Activated CD4-positive, alpha-beta memory T cell treated with anti-CD3 and anti-CD28 coated beads for 36 hours (primary cell): ENCODE measurements around the gene RTP2. TPM values are rescaled to one million over a fixed set of nuclear protein-coding genes. Genes with fewer than 3 reads are reported as not detected.

Experiments used
- CTCF ChIA-PET: fragments of 350-600 bp; sonication (Branson Sonifier 250); formaldehyde crosslinking; loops from one replicate; lab custom pipeline; 2021; ENCODE audit warnings: antibody characterized with exemption, inconsistent platforms; lab: Charles Lee
- POLR2A ChIA-PET: fragments of 350-600 bp; sonication (Branson Sonifier 250); formaldehyde crosslinking; loops from one replicate; lab custom pipeline; 2021; ENCODE audit warnings: antibody characterized with exemption; lab: Charles Lee
- DNase-seq: peaks from one replicate; pipeline ENCODE4 v3.0.0-alpha.2; 2020
- H3K27ac Mint-ChIP-seq: one replicate; pipeline ENCODE4 v1.8.0; 2021; ENCODE audit warnings: mixed read lengths
- H3K27me3 Mint-ChIP-seq: one replicate; pipeline ENCODE4 v1.8.0; 2021; ENCODE audit warnings: mixed read lengths
- H3K36me3 Mint-ChIP-seq: one replicate; pipeline ENCODE4 v1.8.0; 2021; ENCODE audit warnings: mixed read lengths
- H3K4me1 Mint-ChIP-seq: one replicate; pipeline ENCODE4 v1.8.0; 2021; ENCODE audit warnings: low read depth, mixed read lengths
- H3K4me3 Mint-ChIP-seq: one replicate; pipeline ENCODE4 v1.8.0; 2021; ENCODE audit warnings: mild to moderate bottlenecking, mixed read lengths
- H3K9me3 Mint-ChIP-seq: one replicate; pipeline ENCODE4 v1.8.0; 2021; ENCODE audit warnings: mixed read lengths
- intact Hi-C: fragments of 100-400 bp; cut with micrococcal nuclease; formaldehyde crosslinking; loops from one replicate; pipeline ENCODE4 v1.15.1; 2023
- total RNA-seq, 2 experiments: library from RNA; stranded (reverse); gene quantifications; one replicate each; pipeline ENCODE4 v1.2.3, GENCODE V29; 2021

RTP2 gene
- total RNA-seq, 2 experiments from 2014 or later: not detected

DNA sequence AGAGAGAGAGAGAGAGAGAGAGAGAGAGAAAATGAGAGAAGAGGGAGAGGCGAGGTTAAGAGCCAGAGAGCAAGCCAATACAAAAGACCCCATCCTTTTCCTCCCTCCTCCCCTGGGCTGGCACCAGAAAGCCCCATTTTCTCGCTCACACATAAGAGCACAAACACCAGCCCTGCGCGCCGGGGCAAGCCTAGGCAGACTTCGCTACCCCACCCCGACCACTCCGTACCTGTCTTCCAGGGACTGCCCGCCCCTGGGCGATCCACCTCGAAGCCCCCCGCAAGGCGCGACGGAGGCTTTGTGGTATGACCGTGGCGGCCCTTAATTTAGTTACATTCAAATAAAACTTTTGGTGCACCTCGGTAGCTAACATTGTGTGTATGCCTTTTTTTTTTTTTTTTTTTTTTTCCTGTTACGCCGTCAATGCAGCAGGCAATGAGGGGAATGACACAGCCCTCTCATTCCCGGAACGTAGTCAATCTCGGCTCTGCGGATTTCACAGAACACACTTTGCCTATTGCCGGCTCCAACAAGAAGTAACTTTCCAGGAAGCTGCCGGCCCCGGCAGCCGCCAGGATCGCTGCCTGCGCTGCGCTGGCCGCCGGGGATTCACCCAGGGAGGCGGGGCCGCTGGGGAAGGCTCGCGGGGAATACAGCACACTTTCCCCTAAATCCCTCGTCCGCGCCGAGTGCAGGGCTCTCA lies 35.2 kb upstream of the RTP2 start:
- ChIA-PET POLR2A (interaction anchor here (1.0 to 3.8 kb wide), 6 partner anchors 238 to 1304 kb away, joined by 3 to 21 read pairs (median 8); no protein-coding TSS in a partner anchor), CTCF (interaction anchor here (0.6 to 4.9 kb wide), 35 partner anchors 10 to 1498 kb away, joined by 3 to 378 read pairs (median 13); partner anchors contain the start of genes LPP and RPL39L)
- Mint-ChIP-seq H3K4me3 (peak overlapping the region; percentile 90), H3K9me3 (no peaks in the 10 kb centered on the region), H3K27ac (peak overlapping the region; percentile 99), H3K36me3 (peaks cover 20% of the 10 kb centered on the region), H3K27me3 (no peaks in the 10 kb centered on the region), H3K4me1 (peaks cover 42% of the 10 kb centered on the region)
- peak; percentile 79 for DNase-seq
- intact Hi-C loops: loop anchor here (1.0 to 5.0 kb wide), 6 partner anchors 562 to 1095 kb away; no protein-coding TSS in a partner anchor

DNA sequence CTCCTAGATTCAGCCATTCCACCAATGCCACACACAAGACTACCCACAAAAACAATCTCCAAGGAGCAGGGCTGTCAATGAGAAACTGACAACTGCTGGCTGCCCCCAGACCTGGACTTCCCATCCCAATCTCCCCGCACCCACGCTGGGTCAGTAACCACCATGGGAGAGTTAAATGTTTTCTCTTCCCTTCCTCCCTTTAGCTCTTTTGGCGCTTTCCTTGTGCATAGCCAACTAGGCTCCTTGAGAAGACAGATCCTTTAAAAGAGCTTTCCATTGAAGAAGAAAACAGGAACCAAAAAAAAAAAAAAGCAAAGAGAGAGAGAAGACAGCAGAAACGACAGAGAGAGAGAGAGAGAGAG lies 34.6 kb upstream of the RTP2 start:
- peaks cover 20% of the 10 kb centered on the region for H3K36me3 Mint-ChIP-seq

DNA sequence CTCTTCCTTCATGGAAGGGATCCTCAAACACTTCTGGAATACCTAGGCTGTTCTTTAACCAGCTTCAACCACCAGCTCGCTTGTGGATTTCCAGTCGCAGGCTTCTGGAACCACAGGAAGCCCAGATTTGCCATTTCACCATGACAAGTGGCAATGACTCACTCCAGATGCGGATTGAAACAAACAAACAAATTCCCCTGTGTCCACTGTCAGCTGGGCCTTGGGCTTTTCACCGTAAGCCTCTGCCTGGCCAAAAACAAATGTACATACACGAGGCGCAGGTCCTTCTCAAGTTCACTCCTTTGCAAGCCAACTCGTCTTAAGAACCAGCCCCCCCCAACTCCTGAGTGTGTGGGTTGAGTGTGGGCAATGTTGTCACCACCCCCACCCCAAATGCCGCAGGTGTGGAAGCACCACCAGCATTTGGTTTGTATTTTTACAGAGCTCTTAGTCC lies 34.1 kb upstream of the RTP2 start:
- no peaks in the 10 kb centered on the region for H3K9me3 Mint-ChIP-seq
- ChIA-PET CTCF (interaction anchor here (0.6 to 4.9 kb wide), 7 partner anchors 11 to 1304 kb away, joined by 3 to 113 read pairs (median 3); no protein-coding TSS in a partner anchor), POLR2A (interaction anchor here (1.0 kb wide), 1 partner anchor 418 kb away, joined by 4 read pairs; the partner anchor contains the start of gene LPP)
- intact Hi-C loops: loop anchor here (5.0 kb wide), 2 partner anchors 946 to 1096 kb away; no protein-coding TSS in a partner anchor
- peak; percentile 43 for DNase-seq
- peak overlapping the region; percentile 90 for H3K4me3 Mint-ChIP-seq
- H3K4me1 Mint-ChIP-seq: peaks cover 35% of the 10 kb centered on the region
- H3K36me3 Mint-ChIP-seq: peaks cover 24% of the 10 kb centered on the region
- no peaks in the 10 kb centered on the region for H3K27me3 Mint-ChIP-seq
- peak overlapping the region; percentile 99 for H3K27ac Mint-ChIP-seq

More for the DNA sequence above, 34.6 kb upstream of the RTP2 start:
- H3K4me3 Mint-ChIP-seq: peak overlapping the region; percentile 90
- H3K27ac Mint-ChIP-seq: peak overlapping the region; percentile 99
- no peaks in the 10 kb centered on the region for H3K27me3 Mint-ChIP-seq
- ChIA-PET POLR2A (interaction anchor here (1.0 to 1.7 kb wide), 2 partner anchors 417 to 1302 kb away, joined by 4 to 7 read pairs; partner anchors contain the start of gene LPP), CTCF (interaction anchor here (0.6 to 4.9 kb wide), 7 partner anchors 10 to 1408 kb away, joined by 3 to 113 read pairs (median 13); no protein-coding TSS in a partner anchor)
- H3K4me1 Mint-ChIP-seq: peaks cover 38% of the 10 kb centered on the region
- H3K9me3 Mint-ChIP-seq: no peaks in the 10 kb centered on the region
- intact Hi-C loops: loop anchor here (5.0 kb wide), 2 partner anchors 945 to 1095 kb away; no protein-coding TSS in a partner anchor
- no peak for DNase-seq

DNA sequence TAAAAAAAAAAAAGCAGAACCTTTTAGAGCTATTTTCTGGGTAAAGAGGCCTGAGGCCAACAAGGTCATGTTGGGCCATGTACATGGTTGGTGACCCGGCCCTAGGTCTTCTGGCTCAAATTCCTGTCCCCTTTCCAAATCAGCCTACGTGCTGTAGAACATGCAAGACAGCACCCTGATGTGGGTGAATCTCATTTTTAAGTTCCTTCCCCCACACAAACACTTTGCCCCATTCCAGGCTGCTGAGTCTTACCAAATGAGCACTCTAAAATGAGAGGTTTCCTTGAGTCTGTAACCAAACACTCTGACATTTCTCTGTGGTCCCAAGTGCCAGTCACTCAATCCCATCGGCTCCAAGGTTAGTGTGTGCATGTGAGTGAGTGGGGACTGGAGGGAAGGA lies 33.5 kb upstream of the RTP2 start:
- Mint-ChIP-seq H3K9me3 (no peaks in the 10 kb centered on the region), H3K27ac (no peak overlapping the region), H3K4me3 (no peak overlapping the region), H3K36me3 (peaks cover 29% of the 10 kb centered on the region), H3K27me3 (no peaks in the 10 kb centered on the region), H3K4me1 (peaks cover 35% of the 10 kb centered on the region)
- DNase-seq: no peak
- intact Hi-C loops: loop anchor here (5.0 kb wide), 2 partner anchors 946 to 1096 kb away; no protein-coding TSS in a partner anchor
- CTCF ChIA-PET: interaction anchor here (0.8 to 0.9 kb wide), 3 partner anchors 11 to 1219 kb away, joined by 3 to 4 read pairs (median 3); no protein-coding TSS in a partner anchor
- POLR2A ChIA-PET: no interaction called here

DNA sequence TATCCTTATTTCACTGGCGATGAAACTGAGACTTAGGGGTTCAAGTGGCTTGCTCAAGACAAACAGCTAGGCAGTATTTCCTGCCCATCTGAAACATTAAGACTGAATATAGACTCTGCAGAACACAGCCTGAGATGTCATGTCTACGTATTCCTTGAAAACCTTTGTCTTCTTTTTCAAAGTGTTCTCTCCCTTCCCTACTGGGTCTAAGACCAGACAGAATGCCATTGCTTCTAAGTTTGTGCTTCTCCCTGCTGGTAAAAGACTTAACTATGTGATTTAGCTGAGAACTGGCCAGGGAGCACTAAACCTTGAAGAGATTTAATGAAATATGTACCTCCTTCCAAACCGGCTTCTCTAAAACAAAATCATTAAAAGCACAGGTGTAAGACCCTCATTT lies 33.0 kb upstream of the RTP2 start:
- H3K27ac Mint-ChIP-seq: no peak overlapping the region

DNA sequence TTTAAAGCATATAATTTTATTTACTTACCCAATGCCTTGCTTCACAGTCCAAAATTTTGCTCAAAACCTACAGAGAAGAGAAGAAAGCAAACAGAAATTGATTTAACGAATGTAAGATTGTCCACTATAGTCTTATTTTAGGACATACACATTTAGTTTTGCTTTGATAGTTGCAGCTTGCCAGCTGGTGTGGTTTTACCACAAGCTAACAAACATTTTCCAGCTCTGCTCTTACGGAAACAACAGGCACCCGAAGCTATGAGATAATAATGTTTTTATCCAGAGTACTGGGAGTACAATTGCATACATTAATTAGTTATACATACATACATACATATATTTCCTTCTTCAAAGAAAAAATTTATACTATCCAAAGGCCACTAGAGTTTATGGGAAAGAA lies 32.5 kb upstream of the RTP2 start:
- H3K4me1 Mint-ChIP-seq: peaks cover 26% of the 10 kb centered on the region
- H3K36me3 Mint-ChIP-seq: peaks cover 38% of the 10 kb centered on the region
- H3K9me3 Mint-ChIP-seq: no peaks in the 10 kb centered on the region
- no peak overlapping the region for H3K4me3 Mint-ChIP-seq
- DNase-seq: no peak
- CTCF ChIA-PET: interaction anchor here (1.0 to 1.3 kb wide), 3 partner anchors 15 to 1221 kb away, joined by 3 to 10 read pairs (median 5); no protein-coding TSS in a partner anchor
- no peaks in the 10 kb centered on the region for H3K27me3 Mint-ChIP-seq
- POLR2A ChIA-PET: no interaction called here
- H3K27ac Mint-ChIP-seq: no peak overlapping the region
- intact Hi-C loops: loop anchor here (5.0 kb wide), 2 partner anchors 947 to 1097 kb away; no protein-coding TSS in a partner anchor

More for the DNA sequence above, 33.0 kb upstream of the RTP2 start:
- DNase-seq: no peak
- Mint-ChIP-seq H3K9me3 (no peaks in the 10 kb centered on the region), H3K27me3 (no peaks in the 10 kb centered on the region), H3K4me1 (peaks cover 30% of the 10 kb centered on the region), H3K4me3 (no peak overlapping the region), H3K36me3 (peaks cover 34% of the 10 kb centered on the region)
- intact Hi-C loops: loop anchor here (5.0 kb wide), 2 partner anchors 947 to 1097 kb away; no protein-coding TSS in a partner anchor
- POLR2A ChIA-PET: no interaction called here
- CTCF ChIA-PET: interaction anchor here (0.9 to 1.3 kb wide), 2 partner anchors 1218 to 1219 kb away, joined by 3 to 5 read pairs; no protein-coding TSS in a partner anchor

DNA sequence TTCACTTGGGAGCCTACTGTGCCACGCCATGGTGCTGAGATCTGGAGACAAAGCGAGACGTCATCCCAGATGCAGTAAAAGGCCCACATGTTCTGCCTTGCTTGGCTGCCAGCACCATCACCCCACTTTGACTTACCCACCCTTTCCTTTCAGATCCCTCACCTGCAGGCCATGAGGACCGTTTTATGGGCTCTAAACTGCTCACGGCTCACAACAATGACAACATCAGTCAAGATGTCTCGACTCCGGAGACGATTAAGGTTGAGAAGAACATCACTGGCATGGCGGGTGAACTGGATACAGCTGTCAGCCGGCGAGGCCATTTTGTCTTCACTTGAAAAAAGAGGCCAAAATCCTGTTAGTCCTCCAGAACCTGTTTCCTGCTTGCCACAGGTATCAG lies 31.0 kb upstream of the RTP2 start:
- no peak for DNase-seq
- ChIA-PET POLR2A (interaction anchor here (0.6 kb wide), 1 partner anchor 1279 kb away, joined by 3 read pairs; no protein-coding TSS in a partner anchor), CTCF (no interaction called here)
- Mint-ChIP-seq H3K9me3 (no peaks in the 10 kb centered on the region), H3K4me3 (no peak overlapping the region), H3K27ac (no peak overlapping the region), H3K36me3 (peaks cover 52% of the 10 kb centered on the region), H3K27me3 (no peaks in the 10 kb centered on the region), H3K4me1 (peaks cover 18% of the 10 kb centered on the region)
- intact Hi-C loops: no loop called here

DNA sequence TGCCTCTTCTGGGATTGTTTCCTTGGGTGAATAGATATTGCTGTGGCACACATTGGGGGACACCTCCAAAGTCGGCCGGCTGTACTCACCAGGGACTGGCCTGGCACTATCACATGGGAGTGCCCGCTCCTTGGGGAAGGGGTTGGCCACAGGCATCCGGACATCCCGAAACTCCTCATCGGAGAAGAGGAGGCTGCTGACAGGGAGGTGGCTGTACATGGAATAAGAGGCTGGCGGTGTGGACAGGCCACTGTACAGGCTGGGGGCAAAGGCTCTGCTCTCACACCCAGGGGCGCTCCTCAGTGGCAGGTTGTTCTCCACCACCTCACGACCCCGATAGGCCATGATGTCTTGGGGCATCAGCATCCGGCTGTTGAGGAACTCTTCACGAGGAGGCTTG lies 27.2 kb upstream of the RTP2 start:
- intact Hi-C loops: no loop called here
- no peaks in the 10 kb centered on the region for H3K27me3 Mint-ChIP-seq
- no peaks in the 10 kb centered on the region for H3K9me3 Mint-ChIP-seq
- no peak overlapping the region for H3K27ac Mint-ChIP-seq
- ChIA-PET CTCF (interaction anchor here (1.1 kb wide), 1 partner anchor 11 kb away, joined by 4 read pairs; no protein-coding TSS in a partner anchor), POLR2A (no interaction called here)
- no peaks in the 10 kb centered on the region for H3K4me1 Mint-ChIP-seq
- no peak overlapping the region for H3K4me3 Mint-ChIP-seq
- peaks cover 73% of the 10 kb centered on the region for H3K36me3 Mint-ChIP-seq
- no peak for DNase-seq

DNA sequence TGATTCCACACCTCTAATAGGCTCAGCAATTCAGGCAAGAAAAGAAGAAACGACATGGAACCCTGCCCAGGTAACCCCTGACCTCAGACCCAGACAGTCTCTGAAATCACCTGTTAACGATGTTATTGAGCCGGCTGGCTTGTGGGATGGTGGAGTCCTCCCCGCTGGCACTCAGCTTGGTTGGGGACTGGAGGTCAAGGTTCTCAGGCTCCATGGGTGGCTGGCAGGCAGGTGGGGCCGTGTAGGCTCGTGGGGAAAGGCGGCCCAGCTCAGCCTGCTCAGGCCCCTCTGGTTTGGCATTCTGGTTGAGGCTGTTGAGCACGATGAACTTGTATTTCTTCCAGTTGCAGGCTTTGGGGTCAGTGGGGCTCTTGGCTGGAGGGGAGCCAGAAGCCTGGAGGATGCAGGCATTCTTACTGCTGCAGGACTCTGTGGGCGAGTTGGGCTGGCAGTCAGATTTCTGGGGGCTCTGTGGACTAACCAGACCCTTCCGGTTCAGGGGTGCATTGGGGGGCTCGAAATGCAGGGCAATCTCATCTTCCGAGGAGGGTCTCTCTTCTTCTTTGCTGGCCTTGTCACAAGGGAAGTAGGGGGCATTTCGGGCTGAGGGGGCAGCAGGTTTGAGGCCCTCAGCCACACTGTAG lies 26.7 kb upstream of the RTP2 start:
- Mint-ChIP-seq H3K36me3 (peaks cover 75% of the 10 kb centered on the region), H3K9me3 (no peaks in the 10 kb centered on the region), H3K27ac (no peak overlapping the region), H3K27me3 (no peaks in the 10 kb centered on the region), H3K4me1 (no peaks in the 10 kb centered on the region), H3K4me3 (no peak overlapping the region)
- intact Hi-C loops: no loop called here
- CTCF ChIA-PET: no interaction called here
- no peak for DNase-seq
- POLR2A ChIA-PET: no interaction called here

DNA sequence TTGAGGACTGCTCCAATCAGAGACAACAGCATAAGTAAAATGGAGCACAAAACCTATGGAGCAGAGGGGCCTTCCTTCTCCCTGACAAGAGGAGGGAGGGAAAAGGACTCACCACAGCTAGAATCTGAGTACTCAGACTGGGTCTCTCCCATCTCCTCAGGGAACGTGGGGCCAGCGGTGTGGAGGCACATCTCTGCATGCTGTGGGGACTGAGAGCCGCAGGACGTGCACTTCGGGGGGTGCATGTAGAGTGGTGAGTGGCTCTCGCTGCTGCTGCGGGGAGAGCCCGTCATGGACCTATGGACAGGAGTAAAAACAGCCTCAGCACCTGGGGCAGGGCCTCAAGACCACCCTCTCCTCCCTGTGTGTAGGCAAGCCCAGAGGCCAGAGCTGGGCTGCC lies 25.9 kb upstream of the RTP2 start:
- ChIA-PET CTCF (no interaction called here), POLR2A (no interaction called here)
- H3K4me1 Mint-ChIP-seq: no peaks in the 10 kb centered on the region
- H3K27ac Mint-ChIP-seq: no peak overlapping the region
- peaks cover 77% of the 10 kb centered on the region for H3K36me3 Mint-ChIP-seq
- intact Hi-C loops: no loop called here
- H3K4me3 Mint-ChIP-seq: no peak overlapping the region
- no peaks in the 10 kb centered on the region for H3K27me3 Mint-ChIP-seq
- H3K9me3 Mint-ChIP-seq: no peaks in the 10 kb centered on the region
- no peak for DNase-seq

DNA sequence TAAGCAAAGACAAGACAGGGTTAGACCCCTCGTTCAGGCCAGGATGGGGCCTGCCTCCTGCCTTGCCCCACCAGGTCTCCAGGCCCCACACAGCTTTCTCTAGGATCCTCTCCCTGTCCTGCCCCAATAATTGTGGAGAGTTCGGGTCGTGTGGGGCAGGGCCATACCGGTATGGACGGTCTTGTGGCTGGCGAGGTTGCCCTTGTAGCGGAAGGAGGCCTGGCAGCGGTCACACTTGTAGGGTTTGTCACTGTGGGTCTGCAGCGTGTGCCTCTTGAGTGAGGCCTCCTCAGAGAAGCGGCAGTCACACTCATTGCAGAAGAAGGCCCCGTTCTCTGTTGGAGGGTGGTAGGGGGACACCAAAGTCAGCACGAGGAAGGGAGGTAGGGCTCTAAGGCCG lies 24.2 kb upstream of the RTP2 start:
- CTCF ChIA-PET: interaction anchor here (0.9 to 1.2 kb wide), 2 partner anchors 12 kb away, joined by 3 read pairs; no protein-coding TSS in a partner anchor
- no peaks in the 10 kb centered on the region for H3K4me1 Mint-ChIP-seq
- no peaks in the 10 kb centered on the region for H3K27me3 Mint-ChIP-seq
- H3K4me3 Mint-ChIP-seq: no peak overlapping the region
- POLR2A ChIA-PET: no interaction called here
- peaks cover 76% of the 10 kb centered on the region for H3K36me3 Mint-ChIP-seq
- DNase-seq: no peak
- intact Hi-C loops: no loop called here
- H3K9me3 Mint-ChIP-seq: no peaks in the 10 kb centered on the region
- no peak overlapping the region for H3K27ac Mint-ChIP-seq
